GM21825 (cell line): Measurements from ENCODE around the gene SYNPR.

Source experiments
- ATAC-seq: cut with Tn5 transposase; IDR thresholded peaks from one replicate; pipeline ENCODE4 v1.9.1; 2021; ENCODE audit warnings: mild to moderate bottlenecking, moderate library complexity; ENCODE audit not compliant: unreplicated experiment

The SYNPR gene

DNA sequence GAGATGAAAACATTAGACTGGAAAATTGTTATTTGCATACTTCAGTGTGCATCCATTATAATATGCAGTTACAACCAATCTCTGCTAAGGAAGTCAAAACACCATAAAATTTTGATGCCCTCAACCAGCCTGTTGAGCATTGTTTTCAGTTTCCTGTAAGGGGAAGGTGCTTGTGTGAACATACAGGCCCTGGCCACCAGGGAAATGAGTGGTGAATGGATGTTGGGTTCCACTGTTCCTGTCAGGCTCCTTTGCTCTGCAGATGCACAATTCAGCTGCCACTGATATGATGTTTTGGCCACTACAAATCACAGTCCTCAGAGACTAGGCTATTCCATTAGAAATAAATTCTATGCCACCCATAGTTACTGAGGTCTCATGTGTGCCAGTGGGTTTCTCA lies 184.6 kb downstream of the SYNPR start:
- no peak for ATAC-seq

DNA sequence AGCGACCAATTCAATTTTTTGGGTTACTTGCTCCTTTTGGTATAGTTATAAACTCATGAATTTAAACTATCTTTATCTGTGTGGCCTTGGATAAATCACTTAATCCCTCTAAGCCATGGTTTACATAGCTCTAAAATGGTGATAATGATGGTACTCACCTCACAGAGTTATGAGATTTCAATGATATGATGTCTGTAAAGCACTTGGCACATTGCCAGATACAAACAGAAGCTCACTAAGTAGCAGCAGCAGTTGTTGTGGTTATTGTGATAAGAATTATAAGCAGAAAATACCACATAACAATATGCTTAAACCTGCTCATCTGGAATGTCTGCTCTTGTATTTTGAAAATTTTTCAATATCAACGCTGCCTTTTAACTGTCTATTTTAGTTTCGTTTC lies 189.3 kb downstream of the SYNPR start:
- no peak for ATAC-seq

DNA sequence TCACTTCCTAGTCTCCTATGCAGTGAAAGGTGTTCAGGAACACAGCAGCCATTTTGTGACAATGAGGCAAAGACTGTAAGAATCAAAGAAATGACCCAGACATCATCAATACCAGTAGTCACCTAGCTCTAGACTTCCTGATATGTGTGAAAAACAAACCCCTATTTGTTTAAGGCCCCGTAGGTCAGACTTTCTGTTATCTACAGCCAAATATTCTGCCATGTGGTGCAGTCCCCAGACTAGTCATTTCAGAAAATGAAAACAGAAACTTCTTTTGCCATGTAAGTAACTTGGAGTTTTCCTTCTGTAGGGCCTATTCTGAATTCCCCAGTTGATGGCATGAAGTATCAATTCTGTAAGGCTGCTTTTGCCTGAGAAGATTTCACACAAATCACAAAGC lies 192.6 kb downstream of the SYNPR start:
- ATAC-seq, result no peak

DNA sequence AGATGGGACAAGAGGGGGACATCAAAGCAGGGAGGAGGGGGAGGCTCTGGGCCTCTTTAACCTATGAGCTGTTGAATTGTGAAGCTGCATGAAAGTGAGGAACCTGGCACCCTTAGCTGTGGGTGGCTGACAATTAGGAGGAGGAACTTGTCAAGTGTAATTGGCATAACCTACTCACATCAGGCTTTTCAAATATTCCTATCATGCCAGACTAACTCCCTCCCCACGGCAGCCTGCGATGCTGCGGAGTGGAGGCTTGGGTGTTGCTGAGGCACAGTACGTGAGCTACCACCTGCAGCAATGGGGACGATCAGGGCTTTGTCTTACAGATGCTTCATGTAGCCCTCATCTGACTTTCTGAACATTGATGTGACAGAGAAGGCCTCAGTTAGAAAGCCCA lies 193.7 kb downstream of the SYNPR start:
- ATAC-seq, result no peak

DNA sequence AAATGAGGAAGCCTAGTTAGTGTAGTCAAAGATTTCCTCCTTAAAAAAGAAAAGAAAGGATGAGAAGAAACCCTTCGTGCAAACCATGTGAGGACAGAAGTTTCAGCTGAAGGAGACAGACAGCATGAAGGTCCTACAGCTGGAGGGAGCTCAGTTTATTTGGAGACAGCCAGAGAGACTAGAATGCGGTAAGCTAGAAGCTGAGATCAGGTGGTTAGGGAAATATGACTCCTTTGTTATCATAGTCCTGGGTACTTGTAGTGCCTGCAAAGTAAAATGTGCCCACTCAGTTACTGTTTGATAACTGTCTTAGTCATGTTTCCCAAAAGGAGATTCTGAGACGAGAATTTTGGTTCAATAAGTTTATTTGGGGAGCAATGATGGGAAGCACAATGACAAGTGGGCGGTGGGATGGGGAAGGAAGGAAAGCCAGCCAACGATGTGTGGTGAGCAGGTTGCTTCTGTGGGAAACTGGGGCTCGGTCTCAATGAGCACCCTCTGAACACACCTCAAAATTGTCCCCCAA lies 195.6 kb downstream of the SYNPR start:
- no peak for ATAC-seq

DNA sequence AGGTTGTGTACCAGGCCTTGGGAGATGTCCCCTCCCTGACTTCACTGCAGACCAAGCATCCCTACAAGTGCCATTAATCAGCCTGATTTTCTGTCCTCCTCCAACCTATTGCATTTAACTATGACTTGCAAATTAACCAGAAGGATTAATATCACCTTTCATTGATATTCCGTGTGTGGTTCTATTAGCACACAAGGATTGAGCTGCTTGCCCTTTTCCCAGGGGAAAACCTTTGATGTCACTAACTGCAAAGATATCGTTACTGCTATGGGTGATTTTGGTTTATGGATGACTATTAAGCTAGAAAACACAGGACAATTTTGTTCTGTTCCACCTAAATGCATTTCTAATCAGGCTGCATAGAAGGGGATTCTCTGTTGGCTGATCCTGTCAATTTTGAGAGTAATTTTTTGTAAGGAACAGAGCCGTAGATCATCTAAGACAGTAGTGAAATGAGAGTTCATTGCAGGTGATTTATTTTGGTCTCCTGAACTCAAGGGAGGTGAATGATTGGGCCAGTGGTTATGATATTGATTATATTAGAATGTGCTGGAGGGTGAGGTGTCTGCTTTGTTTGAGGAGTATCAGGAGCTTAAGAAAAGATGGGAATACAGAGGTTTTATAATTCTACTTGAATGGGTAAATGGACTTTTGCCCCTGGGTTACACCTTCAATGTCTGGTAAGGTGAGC lies 196.9 kb downstream of the SYNPR start:
- no peak for ATAC-seq

DNA sequence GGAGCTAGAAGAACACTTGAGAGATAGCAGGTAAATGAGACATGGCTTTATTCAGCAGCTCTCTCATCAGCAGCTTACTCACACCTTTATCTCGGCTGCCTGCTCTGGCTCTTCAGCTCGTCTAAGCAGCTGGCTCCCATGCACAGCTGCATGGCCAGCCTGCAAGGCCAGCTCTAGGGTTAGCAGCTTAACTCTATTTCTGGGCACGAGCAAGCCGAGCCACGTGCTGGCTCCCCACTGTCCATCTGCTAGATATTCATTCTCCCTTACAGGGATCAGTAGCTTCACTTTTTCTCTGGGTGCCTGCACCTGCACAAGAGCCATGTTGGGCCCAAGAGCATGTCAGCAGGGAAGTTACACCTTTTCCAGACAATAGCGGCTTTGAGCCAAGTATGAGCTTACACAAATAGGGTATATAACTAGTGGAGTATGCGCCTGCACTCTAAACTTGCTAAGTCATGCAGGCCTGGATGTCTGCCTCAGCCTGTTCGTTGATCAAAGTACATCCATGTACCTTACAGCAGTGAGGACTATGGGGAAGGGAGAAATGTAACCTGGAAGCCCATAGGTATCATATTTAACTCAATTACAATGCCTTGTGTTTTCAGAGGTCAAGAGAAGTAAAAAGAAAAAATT lies 199.5 kb downstream of the SYNPR start:
- ATAC-seq, result no peak

DNA sequence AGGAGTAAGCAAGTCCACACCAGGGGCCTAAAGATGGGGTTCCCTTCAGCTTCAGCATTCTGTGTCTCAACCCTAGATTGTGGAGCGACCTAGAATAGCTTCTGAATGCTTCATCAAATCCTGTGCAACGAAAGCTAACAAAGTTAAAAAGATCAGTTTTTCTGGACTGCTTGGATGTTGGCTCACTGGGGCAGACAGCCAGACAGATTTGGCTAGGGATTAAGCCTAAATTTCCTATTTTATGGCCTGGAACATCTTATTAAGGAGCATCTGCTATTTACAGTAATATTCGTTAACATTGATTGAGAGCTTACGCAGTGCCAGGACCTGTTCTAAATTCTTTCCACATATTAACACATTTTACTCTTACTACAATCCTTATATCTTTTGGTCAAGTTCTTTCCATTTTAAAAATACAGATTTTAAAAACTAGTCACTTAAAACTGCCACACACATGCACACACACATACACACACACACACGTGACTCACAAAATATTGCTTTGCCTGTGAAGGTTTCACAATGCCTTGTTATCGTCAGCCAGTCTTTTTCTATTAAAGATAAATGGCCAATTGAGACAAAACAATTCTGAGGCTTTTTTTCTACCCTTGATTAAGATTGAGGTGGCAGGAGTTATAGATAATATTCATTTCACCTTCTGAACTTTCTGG lies 201.0 kb downstream of the SYNPR start:
- ATAC-seq, result no peak

DNA sequence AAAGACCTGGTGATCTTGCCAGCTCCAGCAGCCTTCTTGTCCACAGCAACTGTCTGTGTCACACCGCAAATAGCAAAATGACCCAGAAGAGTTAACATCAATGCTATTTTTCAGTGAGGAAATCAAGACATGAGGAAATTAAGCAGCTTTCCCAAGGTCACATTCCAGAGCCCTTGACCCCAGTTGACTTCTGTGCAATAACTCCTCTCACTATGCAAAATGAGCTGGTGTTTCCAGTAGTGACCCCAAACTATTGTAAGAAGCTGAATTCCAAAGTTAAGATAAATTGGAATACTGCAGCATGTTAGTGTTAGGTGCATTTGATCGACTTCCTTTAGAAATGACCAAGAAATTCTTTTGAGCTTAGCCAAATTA lies 201.5 kb downstream of the SYNPR start:
- ATAC-seq, result no peak

DNA sequence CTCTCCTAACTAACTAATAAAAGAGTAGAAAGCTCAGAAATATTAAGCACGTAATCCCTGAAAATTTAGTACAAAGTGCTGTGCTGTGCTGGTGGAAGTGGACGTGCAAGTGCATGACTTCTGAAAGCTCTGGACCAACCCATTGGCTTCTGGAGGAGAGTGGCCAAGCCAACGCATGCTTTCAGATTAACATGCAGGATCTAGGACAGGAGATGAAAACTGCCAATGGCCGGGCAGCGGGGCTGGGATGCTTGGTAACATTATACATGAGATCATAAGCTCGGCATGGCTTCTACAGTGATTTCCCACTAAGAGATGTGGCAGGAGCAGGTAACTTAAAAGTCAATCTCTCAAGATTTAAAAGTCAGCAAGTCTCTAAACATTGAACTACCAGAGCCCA lies 203.5 kb downstream of the SYNPR start:
- no peak for ATAC-seq

DNA sequence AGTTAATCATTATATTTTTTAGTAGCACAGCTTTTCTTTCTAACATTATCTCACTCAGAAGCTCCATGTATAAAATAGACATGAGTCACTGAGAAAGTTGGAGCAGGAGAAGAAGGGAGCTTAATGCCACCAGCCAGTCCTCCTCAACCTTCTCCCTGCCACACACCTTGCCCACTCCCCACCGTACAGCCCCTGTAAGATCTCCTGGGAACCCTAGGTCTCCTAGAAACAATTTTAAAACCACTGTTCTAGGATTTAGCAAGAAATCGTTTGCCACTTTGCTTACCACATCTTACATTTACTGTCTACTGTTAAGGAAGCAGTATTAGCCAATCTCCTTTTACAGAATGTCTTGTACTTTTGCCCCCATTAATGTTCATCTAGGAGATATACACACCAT lies 204.2 kb downstream of the SYNPR start:
- ATAC-seq, result no peak

DNA sequence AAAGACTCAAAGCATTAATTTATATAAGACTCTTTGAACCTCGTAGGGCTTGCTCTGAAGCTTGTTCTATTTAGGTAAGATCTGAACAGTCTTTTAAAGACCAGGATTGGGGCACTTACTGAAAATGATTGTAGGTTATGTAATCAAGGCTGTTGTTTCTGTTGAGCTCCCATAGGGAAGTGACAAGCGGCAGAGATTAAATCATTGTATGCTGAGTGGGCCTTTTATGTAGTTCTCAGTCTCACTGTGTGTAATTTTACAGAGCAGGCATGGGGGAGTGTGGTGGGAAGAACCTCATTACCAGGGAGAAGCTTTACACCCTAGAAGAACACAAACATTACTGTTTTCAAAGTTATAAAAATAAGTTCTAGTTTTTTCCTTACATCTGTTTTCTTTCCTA lies 214.4 kb downstream of the SYNPR start:
- ATAC-seq, result no peak

DNA sequence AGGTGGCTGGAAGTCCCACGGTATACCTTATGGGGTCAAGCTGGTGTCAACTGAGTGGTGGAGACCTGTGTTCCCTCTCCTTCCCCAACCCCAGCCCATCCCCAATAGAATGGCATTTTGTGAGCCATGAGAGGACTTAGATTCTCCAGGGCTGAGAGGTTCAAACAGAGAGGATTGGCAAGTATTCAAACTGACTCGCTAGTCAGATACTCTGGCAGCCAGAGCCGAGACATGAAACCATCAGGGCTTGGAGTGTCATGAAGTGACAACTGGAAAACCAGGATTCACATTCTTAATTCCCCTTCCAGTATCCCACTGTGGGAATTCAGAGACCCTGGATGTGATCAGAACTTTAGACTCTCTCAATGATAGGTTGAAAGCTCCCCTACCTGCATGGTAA lies 215.0 kb downstream of the SYNPR start:
- ATAC-seq, result no peak

DNA sequence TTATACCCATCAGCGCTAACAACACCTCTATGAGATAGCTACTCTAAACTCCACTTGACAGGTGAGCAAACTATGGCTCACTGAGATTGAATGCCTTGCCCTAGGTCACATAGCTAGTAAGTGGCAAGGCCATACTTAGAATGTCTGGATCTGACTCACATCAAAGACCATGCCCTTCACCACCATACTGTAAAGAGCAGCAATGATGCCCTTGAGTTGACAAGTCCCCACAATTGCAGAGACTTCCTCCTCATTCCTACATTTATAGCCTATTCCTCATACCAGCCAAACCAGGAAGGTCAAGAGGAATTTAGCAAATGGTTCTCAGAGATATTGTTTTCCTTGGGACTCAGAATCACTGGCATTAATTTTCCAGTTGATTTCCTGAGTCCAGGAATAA lies 216.5 kb downstream of the SYNPR start:
- no peak for ATAC-seq

DNA sequence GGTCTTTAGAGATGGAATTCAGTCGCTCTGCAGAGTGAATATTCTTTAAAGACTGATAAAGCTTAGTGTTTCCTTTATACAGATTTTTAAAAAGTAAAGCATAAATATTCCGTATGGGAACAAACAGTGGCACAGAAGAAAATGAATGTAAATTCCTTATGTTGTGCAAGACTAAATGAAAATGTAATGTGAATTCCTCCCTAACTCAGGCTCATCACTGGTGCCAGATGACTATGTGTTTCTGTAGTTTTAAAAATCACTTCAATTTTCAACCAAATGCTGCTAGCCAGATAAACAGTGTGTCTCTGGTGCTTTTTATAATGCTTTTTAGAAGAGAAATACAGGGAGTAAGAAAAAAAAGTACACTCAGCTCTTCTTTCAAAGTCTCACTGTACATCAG lies 219.5 kb downstream of the SYNPR start:
- no peak for ATAC-seq

DNA sequence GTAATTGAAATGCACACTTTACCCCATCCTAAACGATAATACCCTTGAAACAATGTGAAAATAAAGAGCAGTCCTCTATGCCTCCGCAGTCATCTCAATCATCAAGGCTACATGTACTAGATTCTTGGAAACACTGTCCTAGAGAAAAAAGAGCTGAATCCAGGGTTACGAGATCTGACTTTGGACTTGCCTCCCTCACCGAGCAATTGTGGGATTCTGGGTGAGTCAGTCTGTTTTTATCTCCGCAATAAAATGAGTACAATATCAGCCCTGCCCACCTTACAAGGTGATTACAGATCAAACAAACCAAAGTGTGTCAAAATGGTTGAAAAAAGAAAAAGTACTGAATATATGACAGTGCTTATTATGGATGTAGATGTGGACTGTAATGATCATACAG lies 222.1 kb downstream of the SYNPR start:
- no peak for ATAC-seq

DNA sequence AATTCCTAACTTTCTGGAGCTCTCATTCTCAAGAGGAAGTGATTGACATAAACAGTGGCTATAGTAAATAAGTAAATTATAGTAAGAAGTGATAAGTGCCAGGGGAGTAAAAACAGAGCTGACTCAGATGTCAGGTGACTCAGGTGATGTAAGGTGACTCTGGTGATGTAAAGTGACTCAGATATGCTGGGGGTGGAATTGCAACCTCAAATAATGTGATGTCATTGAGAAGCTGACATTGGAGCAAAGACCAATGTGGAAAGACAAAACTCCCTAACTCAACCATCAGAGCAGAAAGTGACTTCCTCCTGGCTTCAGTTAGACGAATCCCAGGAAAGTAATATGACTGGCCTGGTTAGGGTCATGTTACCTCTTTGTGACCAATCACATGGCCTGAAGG lies 230.2 kb downstream of the SYNPR start:
- no peak for ATAC-seq

DNA sequence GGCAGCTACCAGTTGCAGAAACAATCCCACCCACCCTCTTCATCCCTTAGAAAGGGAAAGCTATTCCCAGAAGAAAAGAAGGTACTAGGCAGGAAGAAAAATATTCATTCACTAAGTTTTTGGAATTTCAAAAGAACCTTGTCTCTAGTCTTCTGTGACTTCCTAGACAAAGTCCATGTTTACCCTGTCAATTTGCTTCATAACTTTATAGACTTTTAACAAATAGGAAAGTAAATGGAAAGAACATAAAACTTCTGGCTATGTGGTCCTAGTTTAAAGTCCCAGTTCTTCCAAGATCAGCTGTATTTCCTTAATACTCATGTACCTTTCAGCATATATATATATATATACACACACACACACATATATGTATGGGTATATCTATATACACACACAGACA lies 230.7 kb downstream of the SYNPR start:
- ATAC-seq, result no peak

DNA sequence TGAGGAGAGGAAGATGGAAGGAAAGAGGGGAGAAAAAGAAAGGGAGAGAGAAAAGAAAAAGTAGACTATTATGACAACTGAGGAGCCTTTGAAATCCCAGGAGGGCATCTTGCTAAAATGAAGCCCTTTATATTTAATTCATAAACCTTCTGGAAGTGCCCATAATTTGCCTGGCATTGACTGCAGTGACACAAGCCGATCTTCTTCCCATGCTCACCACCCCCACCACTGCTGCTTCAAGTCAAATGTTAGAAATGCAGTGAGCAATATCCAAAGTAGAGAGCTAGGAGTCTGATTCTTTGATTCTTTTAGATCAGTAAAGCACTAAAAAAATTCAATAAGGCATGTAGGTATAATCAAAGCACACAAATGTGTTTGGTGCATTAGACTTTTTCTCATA lies 235.7 kb downstream of the SYNPR start:
- ATAC-seq, result no peak

DNA sequence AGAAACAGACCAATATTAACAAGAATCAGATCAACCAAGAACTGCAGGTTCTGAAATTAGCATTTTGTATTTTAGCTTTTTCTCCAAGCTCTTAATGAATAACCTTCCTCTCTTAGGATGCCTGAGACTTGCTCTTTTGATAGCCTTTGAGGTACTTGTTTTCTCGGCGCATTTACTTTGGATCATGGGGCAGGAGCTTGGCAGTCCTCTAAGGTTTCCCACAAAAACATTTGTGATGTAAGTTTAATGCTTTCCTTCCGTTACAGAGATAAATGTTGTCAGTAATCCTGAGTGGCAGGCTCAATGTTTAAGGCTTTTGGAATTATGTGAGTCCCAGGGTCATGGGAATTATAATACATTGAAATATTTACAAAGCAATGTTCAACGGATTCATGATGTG lies 236.6 kb downstream of the SYNPR start:
- ATAC-seq, result no peak

DNA sequence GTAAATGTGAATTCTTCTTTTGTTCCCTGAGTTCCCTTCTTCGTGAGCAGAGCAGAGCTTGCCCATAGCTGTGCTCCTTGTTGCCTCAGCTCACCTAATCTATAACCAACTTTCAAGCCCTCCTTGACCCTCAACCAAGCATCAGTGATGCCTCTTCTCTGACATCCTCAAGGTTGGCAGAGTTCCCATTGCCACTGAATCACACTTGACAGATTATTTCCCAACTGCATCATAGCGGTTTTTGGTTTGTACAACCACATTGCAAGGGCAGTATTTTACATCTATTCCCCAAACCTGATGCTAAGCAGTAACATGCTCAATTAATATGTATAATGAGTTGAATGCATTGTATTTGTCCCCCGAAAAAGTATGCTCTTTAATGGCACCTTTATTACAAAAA lies 241.3 kb downstream of the SYNPR start:
- ATAC-seq, result no peak

DNA sequence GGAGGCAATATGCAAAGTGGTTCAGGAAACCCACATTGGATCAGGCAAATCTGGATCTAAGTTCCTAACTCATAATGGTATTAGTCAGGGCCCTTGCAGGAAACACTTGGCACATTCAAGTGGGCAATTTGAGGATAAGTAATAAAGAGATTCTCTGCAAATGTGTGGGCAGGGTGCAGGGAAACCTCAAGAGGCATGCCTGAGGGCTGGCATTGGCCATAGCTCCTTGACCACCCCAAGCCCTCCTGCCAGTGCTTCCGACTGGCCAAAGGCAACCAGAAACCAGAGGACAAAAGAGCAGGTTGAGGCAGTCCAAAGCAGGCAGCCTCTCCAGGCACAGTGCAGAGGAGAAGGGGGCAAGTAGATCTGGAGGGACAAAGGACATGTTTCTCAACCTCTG lies 243.5 kb downstream of the SYNPR start:
- ATAC-seq, result no peak
